Measurements from ENCODE around the gene NUDT16. TPM values are rescaled to one million over a fixed set of nuclear protein-coding genes. Genes with fewer than 3 reads are reported as not detected.

The NUDT16 gene
- total and polyA plus RNA-seq, 2 of the 8 experiments (the other 6 are each of a cell fraction or from before 2014, with no cell fraction given): 8.5 to 19.1 TPM

DNA sequence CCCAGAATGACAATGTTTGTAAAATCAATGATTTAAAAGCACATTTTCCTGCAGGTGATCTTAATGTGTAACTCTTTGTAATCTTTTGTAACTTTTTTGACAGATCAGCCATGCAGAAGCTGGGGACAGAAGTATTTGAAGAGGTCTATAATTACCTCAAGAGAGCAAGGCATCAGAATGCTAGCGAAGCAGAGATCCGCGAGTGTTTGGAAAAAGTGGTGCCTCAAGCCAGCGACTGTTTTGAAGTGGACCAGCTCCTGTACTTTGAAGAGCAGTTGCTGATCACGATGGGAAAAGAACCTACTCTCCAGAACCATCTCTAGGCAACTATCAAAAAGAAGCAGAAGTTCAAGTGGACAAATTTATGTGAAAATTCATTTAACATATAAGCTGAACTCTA, 32.1 kb upstream of the NUDT16 start:
- Histone ChIP-seq H4K20me1 (replicated peaks in 1 of 2; ENCODE audit: control insufficient read depth in 1 of 2, insufficient read depth in 2 of 2, low read length in 2 of 2) (peaks cover 0 to 2% of the 10 kb centered on the region in 2 experiments), H3K27me3 (replicated peaks in 1 of 4; ENCODE audit: control insufficient read depth in 3 of 4, extremely low read depth in 1 of 4, insufficient read depth in 3 of 4, low read length in 3 of 4) (no peaks in the 10 kb centered on the region), H3K18ac (ENCODE audit: extremely low read depth, low read length) (no peak overlapping the region), H3K79me2 (ENCODE audit: control insufficient read depth in 1 of 2, insufficient read depth in 2 of 2, low read length in 2 of 2) (no peaks in the 10 kb centered on the region), H4K5ac (ENCODE audit: insufficient read length, low read depth, low read length) (no peak overlapping the region), H3K23ac (ENCODE audit: insufficient read length) (no peak overlapping the region), H3K14ac (ENCODE audit: insufficient read length) (no peak overlapping the region), H2BK5ac (ENCODE audit: low read depth, low read length) (no peak overlapping the region), H4K91ac (replicated peaks; ENCODE audit: insufficient read length, low read length) (no peak overlapping the region), H2BK12ac (ENCODE audit: low read depth, low read length) (no peak overlapping the region), H2BK15ac (ENCODE audit: low read length) (no peak overlapping the region), H3K36me3 (ENCODE audit: control insufficient read depth in 2 of 4, insufficient read depth in 4 of 4, low read length in 3 of 4) (no peaks in the 10 kb centered on the region), H4K8ac (ENCODE audit: extremely low read depth, insufficient read depth, low read length) (no peak overlapping the region), H2AFZ (ENCODE audit: low read length) (no peak overlapping the region), H3K4ac (replicated peaks; ENCODE audit: insufficient read length, low read depth, low read length) (no peak overlapping the region), H3K23me2 (ENCODE audit: low read depth, low read length) (no peaks in the 10 kb centered on the region; the same call in 1 of the 2 replicates), H3K4me2 (ENCODE audit: insufficient read depth in 1 of 2, low read depth in 2 of 2, low read length in 2 of 2) (no peak overlapping the region), H3K56ac (replicated peaks; ENCODE audit: insufficient read length, low read depth, low read length) (no peak overlapping the region), H3K9me3 (ENCODE audit: insufficient read depth in 2 of 2, low read depth in 1 of 2, low read length in 1 of 2) (0 out of 4 replicates have a peak, but pooled peaks cover 0 to under 1% of the 10 kb centered on the region in 2 experiments), H3K4me1 (replicated peaks in 1 of 4; ENCODE audit: control insufficient read depth in 3 of 4, insufficient read depth in 4 of 4, low read length in 3 of 4) (peaks cover 4 to 14% (median 8%) of the 10 kb centered on the region in 4 experiments; a peak in 5 of 7 replicates), H3K9ac (replicated peaks in 1 of 4; ENCODE audit: extremely low read depth in 1 of 4, low read depth in 3 of 4, low read length in 3 of 4) (no peak overlapping the region), H3K79me1 (ENCODE audit: low read depth, low read length) (no peaks in the 10 kb centered on the region), H3K27ac (ENCODE audit: low read depth, low read length) (no peak overlapping the region), H2BK120ac (replicated peaks; ENCODE audit: low read depth, low read length) (no peak overlapping the region), H2AK5ac (ENCODE audit: low read depth, low read length) (no peak overlapping the region), H3K4me3 (ENCODE audit: extremely low read depth in 1 of 4, insufficient read depth in 2 of 4, low read depth in 3 of 4, low read length in 4 of 4) (no peak overlapping the region), H2BK20ac (ENCODE audit: low read length) (no peak overlapping the region)
- DNase-seq (ENCODE audit: low read depth in 1 of 2, low spot score in 2 of 2) (no peak), FAIRE-seq (no peak)
- ChIA-PET CTCF (ENCODE audit: partially characterized antibody) (interaction anchor here (1.5 kb wide), 1 partner anchor 10 kb away, joined by 6 read pairs; no protein-coding TSS in a partner anchor), POLR2A (ENCODE audit: partially characterized antibody) (interaction anchor here (1.1 kb wide), 1 partner anchor 12 kb away, joined by 3 read pairs; no protein-coding TSS in a partner anchor)
- 97% methylated on average over 5 of the region's 5 CpGs; no CpG with 5 or more reads in 1 of the 2 experiments for WGBS, 2 experiments (ENCODE audit: extremely low coverage in 1 of 2, insufficient coverage in 1 of 2, insufficient read length in 1 of 2, insufficient replicate concordance in 2 of 2, low coverage in 1 of 2, low lambda C conversion rate in 2 of 2, missing lambda C conversion rate in 1 of 2)
- no peak for TF ChIP-seq SIN3A (conservative IDR thresholded peaks at IDR 0.05 in 1 of 2, IDR thresholded peaks at IDR 0.05 in 1 of 2; ENCODE audit: low read depth in 1 of 2, low read length in 2 of 2)
- TF ChIP-seq, protein P1, sequence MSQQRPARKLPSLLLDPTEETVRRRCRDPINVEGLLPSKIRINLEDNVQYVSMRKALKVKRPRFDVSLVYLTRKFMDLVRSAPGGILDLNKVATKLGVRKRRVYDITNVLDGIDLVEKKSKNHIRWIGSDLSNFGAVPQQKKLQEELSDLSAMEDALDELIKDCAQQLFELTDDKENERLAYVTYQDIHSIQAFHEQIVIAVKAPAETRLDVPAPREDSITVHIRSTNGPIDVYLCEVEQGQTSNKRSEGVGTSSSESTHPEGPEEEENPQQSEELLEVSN (IDR thresholded peaks at IDR 0.05): no peak
- TF ChIP-seq RFX5 (IDR thresholded peaks at IDR 0.05; ENCODE audit: borderline replicate concordance, low read depth, low read length): no peak
- no peak for TF ChIP-seq CHD2 (IDR thresholded peaks at IDR 0.05; ENCODE audit: low read length)
- no peak for TF ChIP-seq NRF1 (IDR thresholded peaks at IDR 0.05; ENCODE audit: low read depth, low read length)
- no peak for TF ChIP-seq KDM1A (IDR thresholded peaks at IDR 0.05; ENCODE audit: borderline replicate concordance, low read length)
- no peak for TF ChIP-seq HDAC6 (IDR thresholded peaks at IDR 0.05; ENCODE audit: low read depth, low read length)
- TF ChIP-seq NANOG (IDR thresholded peaks at IDR 0.05; ENCODE audit: insufficient read depth, low read depth, low read length, poor library complexity, severe bottlenecking): no peak
